ENCODE data around the gene CCDC32. TPM values are rescaled to one million over a fixed set of nuclear protein-coding genes. Genes with fewer than 3 reads are reported as not detected.

Gene CCDC32
- total and polyA plus RNA-seq, 2 donors (not counting 1 experiment from before 2014, with no cell fraction given) = 29.5 to 76.6 TPM

DNA sequence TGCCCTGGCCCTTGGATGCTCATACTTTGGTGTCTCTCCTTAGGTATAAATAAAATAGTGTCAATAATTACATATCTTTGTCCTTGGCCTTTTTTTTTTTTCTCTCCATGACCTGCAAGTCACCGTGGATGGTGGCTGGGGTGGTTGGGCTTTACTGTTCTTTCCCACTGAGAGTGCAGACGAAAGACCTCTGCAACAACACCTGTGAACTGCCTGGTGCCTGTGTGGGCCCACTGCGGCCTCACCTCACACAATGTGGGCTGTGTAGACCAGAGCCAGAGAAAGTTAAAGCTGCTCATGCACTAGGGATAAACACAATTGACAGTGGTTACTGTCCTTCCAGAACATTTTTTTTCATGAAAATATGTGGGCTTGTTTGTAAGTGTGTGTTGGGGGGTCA, 39.0 kb downstream of the CCDC32 start:
- Mint-ChIP-seq H3K27ac (no peak overlapping the region), H3K27me3 (no peaks in the 10 kb centered on the region), H3K4me3 (no peak overlapping the region), H3K9me3 (ENCODE audit: insufficient read depth) (no peaks in the 10 kb centered on the region), H3K4me1 (peaks cover 2% of the 10 kb centered on the region)
- H3K36me3 ChIP-seq (replicated peaks in 1 of 2; ENCODE audit: control extremely low read depth in 1 of 2, control insufficient read depth in 1 of 2, extremely low read depth in 1 of 2, insufficient read depth in 2 of 2, low read length in 1 of 2) = no peaks in the 10 kb centered on the region
- WGBS (ENCODE audit: insufficient coverage) = 90% methylated on average over 2 of the region's 3 CpGs
- no peaks in the 10 kb centered on the region for H3K79me2 ChIP-seq (ENCODE audit: control insufficient read depth, insufficient read depth, low read length)
- no peak overlapping the region for H3K4me3 ChIP-seq (ENCODE audit: control extremely low read depth in 1 of 5, extremely low read depth in 1 of 5, insufficient read depth in 1 of 5, low read depth in 2 of 5, low read length in 4 of 5)
- no peaks in the 10 kb centered on the region for H4K20me1 ChIP-seq (ENCODE audit: control insufficient read depth, insufficient read depth, low read length, poor library complexity, severe bottlenecking)
- no peaks in the 10 kb centered on the region for H3K27me3 ChIP-seq (replicated peaks in 1 of 4; ENCODE audit: control extremely low read depth in 1 of 4, control insufficient read depth in 3 of 4, insufficient read depth in 4 of 4, low read length in 3 of 4)
- no peaks in the 10 kb centered on the region for H3K9me3 ChIP-seq (ENCODE audit: control extremely low read depth in 1 of 3, control insufficient read depth in 2 of 3, insufficient read depth in 1 of 3, low read length in 2 of 3)
- CTCF ChIA-PET = interaction anchor here (1.4 kb wide), 1 partner anchor 257 kb away, joined by 5 read pairs; no protein-coding TSS in a partner anchor
- POLR2A ChIA-PET = interaction anchor here (0.5 to 0.6 kb wide), 2 partner anchors 124 to 149 kb away, joined by 5 to 6 read pairs; no protein-coding TSS in a partner anchor
- no peak for TF ChIP-seq EZH2 (IDR thresholded peaks at IDR 0.05; ENCODE audit: borderline replicate concordance, insufficient read depth, low read depth, low read length, poor library complexity, severe bottlenecking)
- TF ChIP-seq CTCF (IDR thresholded peaks at IDR 0.05) = no peak
- H3K4me2 ChIP-seq (replicated peaks; ENCODE audit: low read depth, low read length, poor library complexity, severe bottlenecking) = no peak overlapping the region
- ATAC-seq (ENCODE audit: low read depth) = no peak
- no peak overlapping the region for H3K9ac ChIP-seq (ENCODE audit: low read length)
- H3K4me1 ChIP-seq (ENCODE audit: control insufficient read depth in 2 of 2, insufficient read depth in 2 of 2, low read length in 2 of 2) = no peaks in the 10 kb centered on the region
- H2AFZ ChIP-seq (ENCODE audit: insufficient read depth, low read depth, low read length, poor library complexity, severe bottlenecking) = no peak overlapping the region
- intact Hi-C loops (cut with micrococcal nuclease) = no loop called here
- DNase-seq = no peak
- no peak overlapping the region for H3K27ac ChIP-seq (ENCODE audit: low read length in 2 of 2)

- H3K9me3 ChIP-seq (ENCODE audit: control extremely low read depth in 1 of 3, control insufficient read depth in 2 of 3, insufficient read depth in 1 of 3, low read length in 2 of 3) = no peaks in the 10 kb centered on the region
- no peaks in the 10 kb centered on the region for H3K9me3 Mint-ChIP-seq (ENCODE audit: insufficient read depth)
- TF ChIP-seq EZH2 (IDR thresholded peaks at IDR 0.05; ENCODE audit: borderline replicate concordance, insufficient read depth, low read depth, low read length, poor library complexity, severe bottlenecking) (no peak), CTCF (IDR thresholded peaks at IDR 0.05) (no peak)
- no peak overlapping the region for H3K9ac ChIP-seq (ENCODE audit: low read length)
- H4K20me1 ChIP-seq (ENCODE audit: control insufficient read depth, insufficient read depth, low read length, poor library complexity, severe bottlenecking) = no peaks in the 10 kb centered on the region
- no peaks in the 10 kb centered on the region for H3K27me3 Mint-ChIP-seq
- no peak for ATAC-seq (ENCODE audit: low read depth)
- no peak overlapping the region for H3K4me3 ChIP-seq (ENCODE audit: control extremely low read depth in 1 of 5, extremely low read depth in 1 of 5, insufficient read depth in 1 of 5, low read depth in 2 of 5, low read length in 4 of 5)
- H3K4me1 Mint-ChIP-seq = peaks cover 10% of the 10 kb centered on the region
- ChIA-PET POLR2A (interaction anchor here (0.6 kb wide), 1 partner anchor 235 kb away, joined by 3 read pairs; no protein-coding TSS in a partner anchor), CTCF (interaction anchor here (0.7 to 0.8 kb wide), 2 partner anchors 88 to 129 kb away, joined by 3 read pairs; no protein-coding TSS in a partner anchor)
- intact Hi-C loops (cut with micrococcal nuclease) = no loop called here
- H3K27ac ChIP-seq (ENCODE audit: low read length in 2 of 2) = no peak overlapping the region
- no peaks in the 10 kb centered on the region for H3K27me3 ChIP-seq (replicated peaks in 1 of 4; ENCODE audit: control extremely low read depth in 1 of 4, control insufficient read depth in 3 of 4, insufficient read depth in 4 of 4, low read length in 3 of 4)
- no peak for DNase-seq
- no peak overlapping the region for H3K4me2 ChIP-seq (replicated peaks; ENCODE audit: low read depth, low read length, poor library complexity, severe bottlenecking)
- no peak overlapping the region for H3K4me3 Mint-ChIP-seq
- H3K36me3 ChIP-seq (replicated peaks in 1 of 2; ENCODE audit: control extremely low read depth in 1 of 2, control insufficient read depth in 1 of 2, extremely low read depth in 1 of 2, insufficient read depth in 2 of 2, low read length in 1 of 2) = no peaks in the 10 kb centered on the region
- no peak overlapping the region for H3K27ac Mint-ChIP-seq
- H3K79me2 ChIP-seq (ENCODE audit: control insufficient read depth, insufficient read depth, low read length) = no peaks in the 10 kb centered on the region
- no peak overlapping the region for H2AFZ ChIP-seq (ENCODE audit: insufficient read depth, low read depth, low read length, poor library complexity, severe bottlenecking)
- H3K4me1 ChIP-seq (ENCODE audit: control insufficient read depth in 2 of 2, insufficient read depth in 2 of 2, low read length in 2 of 2) = peaks cover 4 to 5% of the 10 kb centered on the region in 2 donors
Observed at GRCh38 chr15:40523611-40524010, 41.2 kb downstream of the CCDC32 start.
